ENCODE data around the gene UQCR10. TPM values are rescaled to one million over a fixed set of nuclear protein-coding genes. Genes with fewer than 3 reads are reported as not detected.

UQCR10 gene
- polyA plus RNA-seq, 1 donor, result 127 TPM

GRCh38 chr22:29795663-29796062 lies 28.5 kb downstream of the UQCR10 start:
- no peak for DNase-seq

GRCh38 chr22:29797351-29797750 lies 30.2 kb downstream of the UQCR10 start:
- no peak for DNase-seq

GRCh38 chr22:29798318-29798717 lies 31.1 kb downstream of the UQCR10 start:
- DNase-seq, result no peak

GRCh38 chr22:29798801-29799200 lies 31.6 kb downstream of the UQCR10 start:
- DNase-seq, result no peak

- DNase-seq, result no peak
Measured at GRCh38 chr22:29799217-29799680, 32.1 kb downstream of the UQCR10 start.

- DNase-seq, result no peak
Measured at GRCh38 chr22:29801153-29801552, 34.0 kb downstream of the UQCR10 start.

GRCh38 chr22:29801796-29802195 lies 34.6 kb downstream of the UQCR10 start:
- DNase-seq, result no peak

- DNase-seq, result no peak
Measured at GRCh38 chr22:29803190-29803589, 36.0 kb downstream of the UQCR10 start.

- no peak for DNase-seq
Measured at GRCh38 chr22:29804985-29805384, 37.8 kb downstream of the UQCR10 start.

- no peak for DNase-seq
Measured at GRCh38 chr22:29806196-29806595, 39.0 kb downstream of the UQCR10 start.

GRCh38 chr22:29810216-29810615 lies 43.0 kb downstream of the UQCR10 start:
- DNase-seq, result no peak

GRCh38 chr22:29811377-29811776 lies 44.2 kb downstream of the UQCR10 start:
- no peak for DNase-seq

GRCh38 chr22:29813126-29813525 lies 46.0 kb downstream of the UQCR10 start:
- no peak for DNase-seq

- no peak for DNase-seq
Measured at GRCh38 chr22:29813563-29813962, 46.4 kb downstream of the UQCR10 start.

GRCh38 chr22:29814003-29814402 lies 46.8 kb downstream of the UQCR10 start:
- no peak for DNase-seq

- DNase-seq, result no peak
Measured at GRCh38 chr22:29815580-29815979, 48.4 kb downstream of the UQCR10 start.

- DNase-seq, result no peak
Measured at GRCh38 chr22:29816128-29816527, 49.0 kb downstream of the UQCR10 start.

- no peak for DNase-seq
Measured at GRCh38 chr22:29816539-29816938, 49.4 kb downstream of the UQCR10 start.

- no peak for DNase-seq
Measured at GRCh38 chr22:29816980-29817379, 49.8 kb downstream of the UQCR10 start.

GRCh38 chr22:29817724-29818123 lies 50.6 kb downstream of the UQCR10 start:
- no peak for DNase-seq

- DNase-seq, result no peak
Measured at GRCh38 chr22:29819501-29819900, 52.3 kb downstream of the UQCR10 start.
